ENCODE measurements around the gene MON1B. TPM values are rescaled to one million over a fixed set of nuclear protein-coding genes. Genes with fewer than 3 reads are reported as not detected.

Gene MON1B
- total and polyA plus RNA-seq, 8 donors = 14.8 to 35.9 (median 21.4) TPM

- Histone ChIP-seq H3K27me3 (peaks cover 0 to 2% (median 0%) of the 10 kb centered on the region in 4 donors), H3K36me3 (no peaks in the 10 kb centered on the region), H3K4me3 (no peak overlapping the region), H3K9me3 (no peaks in the 10 kb centered on the region), H3K4me1 (no peaks in the 10 kb centered on the region), H3K27ac (no peak overlapping the region)
- no peak for FAIRE-seq
- no peak for DNase-seq
- WGBS, 2 donors = 72 to 92% methylated on average over 4 of the region's 4 CpGs
- TF ChIP-seq CTCF (IDR thresholded peaks at IDR 0.05) = no peak
- intact Hi-C loops (cut with DNase I) = no loop called here
- no peak for ATAC-seq
Measured at GRCh38 chr16:77250400-77250799, 59.4 kb downstream of the MON1B start.

Other genes starting within 250 kb of the MON1B start
- gene SYCE1L, start 8.2 kb downstream of the MON1B start, total RNA-seq = 1 to 10 TPM in 5 of 6 donors, under 1 TPM in 1; 0.52 to 3.6 (median 3.1) TPM
- 1 to 10 TPM; 4.3 to 8.2 TPM for gene SYCE1L, start 8.2 kb downstream of the MON1B start, polyA plus RNA-seq
- gene ADAMTS18, start 243.8 kb downstream of the MON1B start, total RNA-seq = under 1 TPM in 5 of 6 donors, not detected in 1; 0.03 to 0.21 (median 0.14) TPM
- under 1 TPM; 0.08 to 0.52 TPM for gene ADAMTS18, start 243.8 kb downstream of the MON1B start, polyA plus RNA-seq

Data from pancreas (tissue), 10 donors.